Hippocampal formation (tissue), 2 donors: ENCODE data around the gene EXT2.

Experiments used
- DNase-seq, 2 donors: peaks; one replicate each; lab custom pipeline; 2025; lab: John Stamatoyannopoulos, UW

EXT2 gene

DNA sequence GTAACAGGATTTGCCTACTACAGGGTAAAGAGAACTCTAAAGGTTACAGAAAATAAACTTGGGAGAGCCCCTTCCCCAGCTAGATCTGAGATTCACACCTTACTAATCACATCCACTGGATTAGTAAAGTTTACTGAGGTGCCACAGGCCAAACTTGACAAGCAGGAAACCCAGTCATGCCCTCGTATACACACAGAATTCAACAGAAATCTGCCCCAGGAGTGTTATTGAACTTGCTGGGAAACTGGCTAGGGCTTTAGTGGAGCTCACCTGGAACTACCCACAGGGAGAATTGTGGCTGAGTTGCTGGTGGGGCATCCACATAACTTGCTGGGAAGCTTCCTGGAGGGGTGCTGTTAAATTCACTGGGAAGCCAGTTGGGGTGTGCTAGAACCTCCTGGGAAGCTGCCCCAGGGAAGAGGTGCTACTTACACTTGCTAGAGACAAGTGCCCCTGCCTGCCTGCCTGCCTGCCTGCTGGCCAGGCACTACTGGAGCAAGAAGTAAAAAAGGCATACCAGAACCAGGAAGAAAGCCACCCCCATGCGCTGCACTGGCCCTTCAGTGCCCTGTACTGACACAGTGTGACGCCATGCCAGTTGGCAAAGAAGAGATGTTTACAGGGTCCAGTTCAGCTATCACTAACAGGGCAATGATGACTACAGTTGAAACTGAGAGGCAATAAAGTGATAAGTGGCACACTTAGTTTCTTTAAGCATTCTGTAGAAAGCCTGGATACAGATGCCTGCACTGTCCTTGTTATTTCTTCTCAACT, 108.0 kb downstream of the EXT2 start:
- no peak for DNase-seq

DNA sequence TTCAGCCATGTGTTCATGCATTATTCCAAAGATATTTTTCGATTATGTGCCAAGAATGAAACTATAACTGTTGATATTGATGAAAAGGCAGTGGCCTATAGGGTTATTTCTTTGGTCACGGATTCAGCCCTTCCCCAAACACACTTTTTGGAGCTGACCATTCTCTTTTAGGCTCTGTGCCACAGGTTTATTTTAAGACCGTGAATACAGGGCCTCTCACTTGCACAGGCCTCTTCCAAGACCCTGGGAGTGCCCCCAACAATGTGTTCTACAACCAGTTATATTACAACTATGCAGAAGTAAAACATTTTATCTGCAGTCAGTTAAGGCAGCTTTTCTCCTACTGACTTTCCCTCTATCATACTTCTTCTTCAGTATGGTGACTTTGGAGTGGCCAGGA, 109.9 kb downstream of the EXT2 start:
- no peak for DNase-seq

DNA sequence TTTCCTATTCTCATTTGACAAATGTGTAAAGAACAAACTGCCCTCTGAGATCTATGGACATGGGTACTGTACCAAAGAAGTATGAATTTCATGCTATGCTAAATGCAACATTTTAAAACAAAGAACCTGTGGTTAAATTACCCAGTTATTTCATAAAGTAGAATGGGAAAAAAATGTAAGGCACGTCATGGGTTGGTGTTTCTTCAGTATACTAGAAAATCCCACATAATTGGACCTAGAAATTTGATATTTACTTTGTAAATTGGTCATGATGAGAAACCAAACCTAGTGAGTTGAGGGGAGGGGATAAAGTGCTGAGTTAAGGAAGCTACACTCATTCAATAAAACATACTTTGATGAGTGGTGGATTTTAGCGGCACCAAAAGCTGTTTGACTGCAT, 110.4 kb downstream of the EXT2 start:
- no peak for DNase-seq

GRCh38 chr11:44207292-44207691, 111.8 kb downstream of the EXT2 start:
- DNase-seq, result no peak

DNA sequence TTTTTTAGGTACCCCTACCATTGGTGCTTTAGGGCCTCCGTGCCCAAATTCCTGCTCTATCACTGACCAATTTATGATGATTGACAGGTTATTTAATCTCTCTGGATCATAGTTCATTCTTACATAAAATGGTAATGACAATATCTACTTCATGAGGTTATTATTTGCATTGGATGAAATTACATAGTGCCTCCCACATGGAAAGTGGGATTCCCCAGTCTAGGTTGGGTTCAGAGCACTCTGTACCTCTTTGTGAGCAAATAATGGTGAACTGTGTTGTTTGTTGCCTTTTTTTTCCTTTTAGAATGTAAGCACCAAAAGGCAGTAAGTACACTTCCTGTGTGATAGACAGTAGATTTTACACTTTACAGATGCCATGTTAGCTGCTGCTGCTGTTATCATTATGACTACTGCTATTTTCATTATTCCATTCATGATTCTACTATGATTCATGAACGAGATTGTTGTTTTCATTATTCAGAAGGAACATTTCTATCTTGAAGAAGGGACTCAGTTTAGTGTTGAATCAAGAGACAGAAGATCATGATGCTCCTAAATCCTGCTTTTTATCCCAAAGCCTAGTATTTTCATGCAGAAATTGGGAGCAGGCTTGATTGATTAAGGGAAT, 113.6 kb downstream of the EXT2 start:
- no peak for DNase-seq

DNA sequence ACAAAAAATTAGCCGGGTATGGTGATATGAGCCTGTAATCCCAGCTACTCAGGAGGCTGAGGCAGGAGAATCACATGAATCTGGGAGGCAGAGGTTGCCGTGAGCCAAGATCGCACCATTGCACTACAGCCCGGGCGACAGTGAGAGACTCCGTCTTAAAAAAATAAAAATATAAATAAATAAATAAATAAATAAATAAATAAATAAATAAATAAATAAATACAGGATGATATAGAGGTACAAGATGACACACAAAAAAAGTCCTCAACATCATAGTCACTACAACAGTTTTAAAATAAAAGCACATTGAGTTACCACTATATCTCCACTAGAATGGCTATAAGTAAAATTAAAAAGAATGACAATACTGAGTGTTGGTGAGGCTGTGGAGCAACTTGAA, 116.7 kb downstream of the EXT2 start:
- no peak for DNase-seq

DNA sequence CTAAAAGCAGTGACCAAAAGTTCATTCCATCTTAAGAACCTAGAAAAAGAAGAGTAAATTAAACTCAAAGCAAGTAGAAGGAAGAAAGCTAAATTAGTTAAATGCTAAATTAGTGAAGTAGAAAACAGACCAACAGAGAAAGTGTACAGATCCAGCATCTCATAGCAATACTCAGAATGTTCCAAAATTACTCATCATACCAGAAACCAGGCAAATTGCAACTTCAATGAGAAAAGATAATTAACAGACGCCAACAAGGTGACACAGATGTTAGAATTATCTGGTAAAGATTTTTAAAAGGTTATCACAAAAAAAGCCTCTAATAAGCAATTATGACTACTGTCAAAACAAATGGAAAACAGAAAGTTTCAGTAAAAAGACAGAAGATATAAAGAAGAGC, 117.7 kb downstream of the EXT2 start:
- DNase-seq, result no peak

- DNase-seq, result no peak
Observed at GRCh38 chr11:44217432-44217831, 122.0 kb downstream of the EXT2 start.

DNA sequence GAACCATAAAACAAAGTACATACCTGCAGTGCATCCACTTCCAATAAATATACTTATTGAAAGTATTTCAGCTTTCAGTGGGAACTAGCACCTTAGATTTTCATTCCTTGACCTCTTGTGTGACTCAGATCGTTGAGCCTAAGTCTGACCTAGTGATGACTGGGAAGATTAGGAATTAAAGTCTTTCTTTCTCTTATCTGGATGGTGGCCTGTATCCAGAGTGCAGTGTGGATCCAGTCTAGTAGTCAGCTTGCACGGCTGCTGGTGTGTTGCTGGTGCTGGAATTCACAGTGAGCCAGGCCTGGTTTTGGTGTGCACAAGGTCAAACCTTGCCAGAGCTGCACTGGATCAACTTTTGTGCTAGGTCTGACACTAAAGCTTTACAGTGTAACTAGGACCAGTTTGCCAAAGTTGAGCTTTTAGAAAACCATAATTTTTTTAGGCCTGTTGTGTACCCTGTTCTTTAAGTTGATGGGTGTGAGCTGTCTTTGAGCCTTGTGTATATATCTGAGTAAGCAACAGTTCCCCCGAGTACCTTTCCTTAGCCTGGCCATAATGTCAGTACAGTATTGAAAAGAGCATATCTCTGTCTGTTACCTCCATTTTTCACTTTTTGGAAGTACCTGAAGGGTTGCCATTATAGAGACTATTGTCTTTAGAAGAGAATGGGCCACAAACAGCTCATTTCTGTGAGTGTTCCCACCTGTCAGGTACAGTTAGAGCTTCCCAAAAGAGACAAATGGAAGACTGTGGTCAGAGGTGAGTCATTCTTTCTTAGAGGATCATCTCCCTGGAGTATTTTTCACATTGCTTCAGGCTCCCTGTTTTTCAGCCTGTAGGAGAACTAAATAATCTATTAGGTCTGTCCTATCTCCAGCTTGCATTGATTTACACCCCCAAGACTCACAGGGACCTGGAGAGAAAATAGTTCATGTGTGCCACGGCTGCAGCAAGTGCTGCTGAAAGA, 124.6 kb downstream of the EXT2 start:
- DNase-seq, result no peak

- no peak for DNase-seq
Observed at GRCh38 chr11:44221456-44221855, 126.0 kb downstream of the EXT2 start.

DNA sequence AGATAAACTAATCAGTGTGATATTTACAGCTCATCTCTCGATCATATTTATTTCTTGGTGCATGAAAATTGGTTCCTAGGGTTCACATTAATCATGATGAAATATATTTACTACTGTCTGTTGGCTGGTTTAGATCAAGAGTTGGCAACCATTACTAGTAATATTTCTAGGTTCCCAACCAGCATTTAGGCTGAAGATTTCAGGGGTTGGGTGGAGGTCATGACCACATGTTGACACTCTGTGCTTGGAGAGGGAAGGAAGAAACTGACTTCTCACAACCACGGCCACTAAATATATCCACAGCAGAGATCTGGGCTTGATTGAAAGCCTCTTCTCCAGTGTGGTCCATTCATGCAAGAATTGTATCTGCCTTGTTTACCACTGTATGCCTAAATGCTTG, 126.5 kb downstream of the EXT2 start:
- no peak for DNase-seq

DNA sequence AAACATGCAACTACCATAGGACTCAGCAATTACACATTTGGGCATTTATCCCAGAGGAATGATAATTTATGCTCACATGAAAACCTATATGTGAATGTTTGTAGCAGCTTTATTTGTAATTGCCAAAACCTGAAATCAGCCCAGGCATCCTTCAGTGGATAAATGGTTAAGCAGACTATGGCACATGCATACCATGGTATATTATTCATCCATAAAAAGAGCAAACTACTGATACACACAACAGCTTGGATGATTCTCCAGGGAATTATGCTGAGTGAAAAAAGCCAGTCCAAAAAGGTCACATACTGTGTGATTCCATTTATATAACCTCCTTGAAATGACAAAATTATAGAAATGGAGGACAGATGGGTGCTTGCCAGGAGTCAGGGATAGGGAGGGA, 127.8 kb downstream of the EXT2 start:
- DNase-seq, result no peak

DNA sequence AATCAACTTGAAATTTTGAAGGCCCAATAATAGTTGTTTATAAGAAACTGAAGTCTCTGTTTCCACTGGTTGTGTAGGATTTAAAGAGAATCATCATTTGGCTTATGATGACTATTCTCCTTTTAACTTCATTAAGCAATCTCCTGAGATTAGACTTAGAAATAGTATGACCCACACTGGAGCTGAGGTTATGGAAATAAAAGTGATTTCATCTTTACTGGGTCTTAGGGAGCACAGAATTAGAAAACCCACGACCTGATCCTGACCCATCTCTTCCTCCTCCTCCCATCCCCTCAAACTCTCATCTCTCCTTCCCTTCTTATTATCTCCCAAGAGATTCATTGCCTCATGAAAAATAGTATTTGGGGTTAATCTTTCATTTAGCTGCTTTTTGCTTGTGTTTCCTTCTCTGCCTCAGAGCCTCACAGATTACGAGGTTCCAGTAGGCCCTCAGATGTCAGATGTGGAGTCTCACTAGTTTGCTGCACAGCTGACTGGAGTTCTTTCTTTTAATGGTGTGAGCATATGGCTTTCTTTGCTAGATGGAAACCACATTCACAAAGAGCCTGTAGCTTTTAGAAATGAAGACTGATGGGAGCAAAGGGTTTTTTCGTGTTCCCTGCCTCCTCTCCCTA, 129.5 kb downstream of the EXT2 start:
- DNase-seq, result no peak

GRCh38 chr11:44226490-44226889, 131.0 kb downstream of the EXT2 start:
- no peak for DNase-seq

GRCh38 chr11:44226945-44227344, 131.5 kb downstream of the EXT2 start:
- DNase-seq, result no peak

- no peak for DNase-seq
Observed at GRCh38 chr11:44228379-44228778, 132.9 kb downstream of the EXT2 start.

DNA sequence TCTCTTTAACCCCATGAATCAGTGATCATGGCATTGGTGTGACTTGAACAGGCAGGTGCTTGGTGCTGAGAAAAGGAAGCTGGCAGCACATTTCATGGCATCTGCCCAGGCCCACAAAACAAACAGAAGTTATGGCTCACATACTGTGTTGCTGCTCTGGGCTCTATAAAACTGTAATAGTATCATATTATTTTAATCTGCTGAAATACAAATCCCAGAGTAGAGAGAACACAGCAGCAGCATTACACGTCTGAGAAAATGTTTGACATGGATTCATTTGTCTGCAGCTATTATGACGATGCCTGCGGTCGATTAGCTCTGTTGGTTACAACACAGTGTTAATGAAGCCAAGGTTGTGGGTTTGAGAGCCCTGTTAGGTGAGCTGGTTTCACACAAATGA, 133.6 kb downstream of the EXT2 start:
- DNase-seq, result no peak

DNA sequence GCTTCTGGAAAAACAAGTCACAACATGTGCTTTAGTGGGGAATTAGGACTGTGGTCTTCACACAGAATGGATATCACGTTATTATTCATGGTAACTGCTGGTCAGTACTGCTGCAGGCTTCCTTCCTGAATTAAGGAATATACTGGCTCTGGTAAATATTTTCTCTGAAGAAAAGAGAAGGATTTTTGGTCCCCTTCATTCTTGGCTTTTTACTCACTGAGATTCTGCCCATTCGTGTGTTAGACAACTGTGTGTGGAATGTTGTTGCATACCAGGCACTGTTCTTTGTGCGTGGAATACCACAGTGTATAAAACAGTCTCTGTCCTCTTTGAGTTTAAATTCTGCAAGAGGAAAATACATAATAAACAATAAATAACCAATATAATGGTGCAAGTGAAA, 134.1 kb downstream of the EXT2 start:
- DNase-seq, result no peak

GRCh38 chr11:44235765-44236201, 140.3 kb downstream of the EXT2 start:
- DNase-seq, result no peak

- no peak for DNase-seq
Observed at GRCh38 chr11:44236296-44236695, 140.8 kb downstream of the EXT2 start.

- no peak for DNase-seq
Observed at GRCh38 chr11:44237156-44237555, 141.7 kb downstream of the EXT2 start.

- peak; percentile 2 to 38 for DNase-seq
Observed at GRCh38 chr11:44241851-44242250, 146.4 kb downstream of the EXT2 start.
